Measurements from ENCODE around the gene DCDC1. TPM values are rescaled to one million over a fixed set of nuclear protein-coding genes. Genes with fewer than 3 reads are reported as not detected.

The DCDC1 gene
- total and polyA plus RNA-seq, 9 of the 15 experiments (the other 6 are each of a cell fraction or from before 2014, with no cell fraction given): 0.05 to 0.18 (median 0.08) TPM; not detected in 3

DNA sequence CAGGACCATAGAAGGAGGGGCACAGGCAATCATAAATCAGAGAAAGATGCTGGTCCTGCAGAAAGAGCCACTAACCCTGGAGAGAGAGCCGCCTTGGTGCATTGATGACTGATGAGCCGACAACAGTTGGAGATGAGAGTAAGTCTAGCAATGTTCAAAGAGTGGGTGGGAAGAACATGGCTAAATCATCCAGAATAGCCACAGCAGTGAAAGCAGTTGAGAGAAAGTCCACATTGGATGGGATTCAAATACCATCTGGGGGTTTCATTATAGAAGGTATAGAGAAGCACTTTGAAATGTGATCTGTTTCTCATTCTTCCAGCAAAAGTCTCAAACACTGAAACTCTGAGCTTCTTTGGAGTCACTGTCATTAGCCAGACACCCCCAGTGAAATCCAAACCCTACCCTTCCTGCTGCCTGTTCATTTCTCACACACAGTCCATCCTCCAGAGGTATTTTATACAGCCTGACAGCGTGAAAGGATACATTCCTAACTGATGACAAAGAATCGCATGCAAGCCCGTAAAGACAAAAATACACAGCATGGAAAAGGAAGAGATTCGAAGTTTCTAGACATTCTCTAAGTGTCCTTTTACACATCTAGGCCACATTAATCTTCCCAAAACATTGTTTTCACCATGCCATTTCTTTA is 480.3 kb downstream of the DCDC1 start:
- FAIRE-seq (no peak), ATAC-seq (no peak), DNase-seq (ENCODE audit: extremely low read depth in 1 of 4, low spot score in 3 of 4) (no peak)
- Histone ChIP-seq H3K4me1 (replicated peaks in 1 of 2; ENCODE audit: control insufficient read depth in 2 of 2, insufficient read depth in 2 of 2, low read length in 2 of 2) (no peaks in the 10 kb centered on the region), H3K79me2 (ENCODE audit: control insufficient read depth, insufficient read depth, low read length) (no peaks in the 10 kb centered on the region), H3K27ac (ENCODE audit: extremely low read depth, low read depth, low read length) (no peak overlapping the region), H3K27me3 (ENCODE audit: control insufficient read depth in 2 of 2, insufficient read depth in 2 of 2, low read length in 2 of 2) (no peaks in the 10 kb centered on the region), H2AFZ (ENCODE audit: low read depth, low read length) (no peak overlapping the region), H3K9ac (ENCODE audit: insufficient read depth in 1 of 2, low read depth in 2 of 2, low read length in 2 of 2) (no peak overlapping the region), H4K20me1 (replicated peaks; ENCODE audit: control insufficient read depth, insufficient read depth, low read length) (no peaks in the 10 kb centered on the region), H3K4me3 (no peak overlapping the region), H3K4me2 (ENCODE audit: insufficient read depth, low read length) (no peak overlapping the region), H3K9me3 (replicated peaks; ENCODE audit: control insufficient read depth, insufficient read depth, low read depth, low read length) (no peaks in the 10 kb centered on the region), H3K9me1 (ENCODE audit: control insufficient read depth, insufficient read depth, low read length) (no peaks in the 10 kb centered on the region), H3K36me3 (ENCODE audit: control insufficient read depth, insufficient read depth, low read length) (no peaks in the 10 kb centered on the region)
- 1% methylated on average over 6 of the region's 6 CpGs for WGBS (ENCODE audit: insufficient coverage, low coverage, missing lambda C conversion rate)
- TF ChIP-seq, protein P1, sequence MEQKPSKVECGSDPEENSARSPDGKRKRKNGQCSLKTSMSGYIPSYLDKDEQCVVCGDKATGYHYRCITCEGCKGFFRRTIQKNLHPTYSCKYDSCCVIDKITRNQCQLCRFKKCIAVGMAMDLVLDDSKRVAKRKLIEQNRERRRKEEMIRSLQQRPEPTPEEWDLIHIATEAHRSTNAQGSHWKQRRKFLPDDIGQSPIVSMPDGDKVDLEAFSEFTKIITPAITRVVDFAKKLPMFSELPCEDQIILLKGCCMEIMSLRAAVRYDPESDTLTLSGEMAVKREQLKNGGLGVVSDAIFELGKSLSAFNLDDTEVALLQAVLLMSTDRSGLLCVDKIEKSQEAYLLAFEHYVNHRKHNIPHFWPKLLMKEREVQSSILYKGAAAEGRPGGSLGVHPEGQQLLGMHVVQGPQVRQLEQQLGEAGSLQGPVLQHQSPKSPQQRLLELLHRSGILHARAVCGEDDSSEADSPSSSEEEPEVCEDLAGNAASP (IDR thresholded peaks at IDR 0.05): no peak
- TF ChIP-seq ETS2 (tag; IDR thresholded peaks at IDR 0.05; ENCODE audit: borderline replicate concordance, poor library complexity, severe bottlenecking) (no peak), ZNF561 (CRISPR knock-in tag; conservative IDR thresholded peaks at IDR 0.05) (no peak), SRSF7 (optimal IDR thresholded peaks at IDR 0.05; ENCODE audit: low read depth, low read length) (no peak), ZNF830 (CRISPR knock-in tag; IDR thresholded peaks at IDR 0.05) (no peak), SPI1 (IDR thresholded peaks at IDR 0.05; ENCODE audit: borderline replicate concordance, low read depth, low read length) (no peak), GATA2 (CRISPR knock-in tag; IDR thresholded peaks at IDR 0.05) (no peak)
- TF ChIP-seq, protein P2, sequence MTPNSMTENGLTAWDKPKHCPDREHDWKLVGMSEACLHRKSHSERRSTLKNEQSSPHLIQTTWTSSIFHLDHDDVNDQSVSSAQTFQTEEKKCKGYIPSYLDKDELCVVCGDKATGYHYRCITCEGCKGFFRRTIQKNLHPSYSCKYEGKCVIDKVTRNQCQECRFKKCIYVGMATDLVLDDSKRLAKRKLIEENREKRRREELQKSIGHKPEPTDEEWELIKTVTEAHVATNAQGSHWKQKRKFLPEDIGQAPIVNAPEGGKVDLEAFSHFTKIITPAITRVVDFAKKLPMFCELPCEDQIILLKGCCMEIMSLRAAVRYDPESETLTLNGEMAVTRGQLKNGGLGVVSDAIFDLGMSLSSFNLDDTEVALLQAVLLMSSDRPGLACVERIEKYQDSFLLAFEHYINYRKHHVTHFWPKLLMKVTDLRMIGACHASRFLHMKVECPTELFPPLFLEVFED (CRISPR knock-in tag; conservative IDR thresholded peaks at IDR 0.05): no peak
- TF ChIP-seq, protein P3, sequence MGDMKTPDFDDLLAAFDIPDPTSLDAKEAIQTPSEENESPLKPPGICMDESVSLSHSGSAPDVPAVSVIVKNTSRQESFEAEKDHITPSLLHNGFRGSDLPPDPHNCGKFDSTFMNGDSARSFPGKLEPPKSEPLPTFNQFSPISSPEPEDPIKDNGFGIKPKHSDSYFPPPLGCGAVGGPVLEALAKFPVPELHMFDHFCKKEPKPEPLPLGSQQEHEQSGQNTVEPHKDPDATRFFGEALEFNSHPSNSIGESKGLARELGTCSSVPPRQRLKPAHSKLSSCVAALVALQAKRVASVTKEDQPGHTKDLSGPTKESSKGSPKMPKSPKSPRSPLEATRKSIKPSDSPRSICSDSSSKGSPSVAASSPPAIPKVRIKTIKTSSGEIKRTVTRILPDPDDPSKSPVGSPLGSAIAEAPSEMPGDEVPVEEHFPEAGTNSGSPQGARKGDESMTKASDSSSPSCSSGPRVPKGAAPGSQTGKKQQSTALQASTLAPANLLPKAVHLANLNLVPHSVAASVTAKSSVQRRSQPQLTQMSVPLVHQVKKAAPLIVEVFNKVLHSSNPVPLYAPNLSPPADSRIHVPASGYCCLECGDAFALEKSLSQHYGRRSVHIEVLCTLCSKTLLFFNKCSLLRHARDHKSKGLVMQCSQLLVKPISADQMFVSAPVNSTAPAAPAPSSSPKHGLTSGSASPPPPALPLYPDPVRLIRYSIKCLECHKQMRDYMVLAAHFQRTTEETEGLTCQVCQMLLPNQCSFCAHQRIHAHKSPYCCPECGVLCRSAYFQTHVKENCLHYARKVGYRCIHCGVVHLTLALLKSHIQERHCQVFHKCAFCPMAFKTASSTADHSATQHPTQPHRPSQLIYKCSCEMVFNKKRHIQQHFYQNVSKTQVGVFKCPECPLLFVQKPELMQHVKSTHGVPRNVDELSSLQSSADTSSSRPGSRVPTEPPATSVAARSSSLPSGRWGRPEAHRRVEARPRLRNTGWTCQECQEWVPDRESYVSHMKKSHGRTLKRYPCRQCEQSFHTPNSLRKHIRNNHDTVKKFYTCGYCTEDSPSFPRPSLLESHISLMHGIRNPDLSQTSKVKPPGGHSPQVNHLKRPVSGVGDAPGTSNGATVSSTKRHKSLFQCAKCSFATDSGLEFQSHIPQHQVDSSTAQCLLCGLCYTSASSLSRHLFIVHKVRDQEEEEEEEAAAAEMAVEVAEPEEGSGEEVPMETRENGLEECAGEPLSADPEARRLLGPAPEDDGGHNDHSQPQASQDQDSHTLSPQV (IDR thresholded peaks at IDR 0.05): no peak
- intact Hi-C loops (cut with micrococcal nuclease) (loop anchor here (10.0 kb wide), 1 partner anchor 64 kb away; no protein-coding TSS in a partner anchor), in situ Hi-C loops (cut with MboI) (no loop called here)
- no TSS peak for BruUV-seq (replicated peaks)
- CTCF ChIA-PET (ENCODE audit: low intra/inter-chr PET ratio): no interaction called here
- POLR2A ChIA-PET: no interaction called here

Measured in K562 (cell line).